Measurements from ENCODE around the gene GNB3.
A peak's percentile ranks its signal among the peaks of the same experiment; 100 is the strongest.

Gene GNB3

GRCh38 chr12:6822426-6823135, 18.1 kb upstream of the GNB3 start:
- peak overlapping the region; percentile 52 for H3K4me3 ChIP-seq (ENCODE audit: low read depth, low read length)
- no peak for TF ChIP-seq CTCF (IDR thresholded peaks at IDR 0.05; ENCODE audit: low read depth, low read length, missing control alignments)
- no peak for DNase-seq (ENCODE audit: low read depth)
- in situ Hi-C loops (cut with HindIII; ENCODE audit: low sequenced_read_pairs) = no loop called here

GRCh38 chr12:6823182-6824084, 17.3 kb upstream of the GNB3 start:
- no peak for DNase-seq (ENCODE audit: low read depth)

GRCh38 chr12:6824085-6824775, 16.5 kb upstream of the GNB3 start:
- no peak for TF ChIP-seq CTCF (IDR thresholded peaks at IDR 0.05; ENCODE audit: low read depth, low read length, missing control alignments)

More at GRCh38 chr12:6823182-6824084, 17.3 kb upstream of the GNB3 start:
- TF ChIP-seq CTCF (IDR thresholded peaks at IDR 0.05; ENCODE audit: low read depth, low read length, missing control alignments) = no peak
- no peak overlapping the region for H3K4me3 ChIP-seq (ENCODE audit: low read depth, low read length)
- in situ Hi-C loops (cut with HindIII; ENCODE audit: low sequenced_read_pairs) = no loop called here

GRCh38 chr12:6824901-6825381, 15.8 kb upstream of the GNB3 start:
- TF ChIP-seq CTCF (IDR thresholded peaks at IDR 0.05; ENCODE audit: low read depth, low read length, missing control alignments) = no peak
- no peak for DNase-seq (ENCODE audit: low read depth)
- in situ Hi-C loops (cut with HindIII; ENCODE audit: low sequenced_read_pairs) = no loop called here
- H3K4me3 ChIP-seq (ENCODE audit: low read depth, low read length) = no peak overlapping the region

More at GRCh38 chr12:6824085-6824775, 16.5 kb upstream of the GNB3 start:
- in situ Hi-C loops (cut with HindIII; ENCODE audit: low sequenced_read_pairs) = no loop called here
- H3K4me3 ChIP-seq (ENCODE audit: low read depth, low read length) = no peak overlapping the region
- DNase-seq (ENCODE audit: low read depth) = no peak

- H3K4me3 ChIP-seq (ENCODE audit: low read depth, low read length) = peak overlapping the region; percentile 12
- peak; percentile 91 for TF ChIP-seq CTCF (IDR thresholded peaks at IDR 0.05; ENCODE audit: low read depth, low read length, missing control alignments)
- in situ Hi-C loops (cut with HindIII; ENCODE audit: low sequenced_read_pairs) = no loop called here
- DNase-seq (ENCODE audit: low read depth) = no peak
These were observed 15.2 kb upstream of the GNB3 start for GRCh38 chr12:6825398-6826124.
